H1 (cell line): Measurements from ENCODE around the gene MYBPC3. TPM values are rescaled to one million over a fixed set of nuclear protein-coding genes. Genes with fewer than 3 reads are reported as not detected.

Experiments
- BACH1 ChIP-seq: IDR thresholded peaks from 2 replicates; pipeline ENCODE4 v1.6.1; 2012; ENCODE audit warnings: low read length, improper control_type of control experiment
- KDM1A ChIP-seq: fragments of 200-600, 300-600 bp; sonication (generic); IDR thresholded peaks from 2 replicates; pipeline ENCODE4 v1.7.1; 2016; ENCODE audit warnings: mild to moderate bottlenecking, low read length, borderline replicate concordance
- POLR2AphosphoS5 ChIP-seq: IDR thresholded peaks from 2 replicates; pipeline ENCODE4 v1.6.1; 2011; ENCODE audit warnings: low read depth, low read length
- RBBP5 ChIP-seq: IDR thresholded peaks from 2 replicates; pipeline ENCODE4 v1.7.1; 2012; ENCODE audit warnings: low read depth, mild to moderate bottlenecking, inconsistent platforms, low read length, moderate library complexity, borderline replicate concordance
- ZNF274 ChIP-seq: IDR thresholded peaks from 2 replicates; pipeline ENCODE4 v1.7.0; 2012; ENCODE audit warnings: low read length, borderline replicate concordance; ENCODE audit errors: extremely low read depth
- polyA plus RNA-seq, 7 experiments: library from polyadenylated mRNA; depleted of rRNA in 3 of 7; stranded (reverse) in 5 of 7; unstranded in 2 of 7; fragments of >200 nt in 5 of 7; fragments of 200-250 nt in 2 of 7; gene quantifications; 1 replicate in 5 of 7; 2 replicates in 1 of 7; 4 replicates in 1 of 7; pipeline versions ENCODE4 v1.2.1 to v1.2.3, GENCODE V29; 2011 to 2013; ENCODE audit warnings: missing spikeins in 2 of 7, mixed read lengths in 2 of 7
- total RNA-seq: library from RNA; stranded (reverse); fragmentation: NEBNext Ultra II Directional; extraction: Animal tissue kit (Norgen Biotek cat#: 25700); gene quantifications from 2 replicates; pipeline ENCODE4 v1.2.1, GENCODE V29; 2021

Gene MYBPC3
- total and polyA plus RNA-seq, 2 of the 8 experiments (the other 6 are each of a cell fraction or from before 2014, with no cell fraction given) = 0.05 TPM; not detected in 1

- no peak for TF ChIP-seq ZNF274
- no peak for TF ChIP-seq BACH1
- no peak for TF ChIP-seq RBBP5
- no peak for TF ChIP-seq KDM1A
- TF ChIP-seq POLR2AphosphoS5 = no peak
Observed at GRCh38 chr11:47325271-47326041, 27.0 kb downstream of the MYBPC3 start (continued).
